ENCODE results near the gene TUBB4B.
"Not testable (repeated sequence)": the region's sequence is repeated elsewhere in the genome, so short reads cannot be mapped to it uniquely, and the experiment has no call there.

TUBB4B gene

GRCh38 chr9:137237759-137238726, 3.0 kb upstream of the TUBB4B start:
- DNase-seq: no peak

DNA sequence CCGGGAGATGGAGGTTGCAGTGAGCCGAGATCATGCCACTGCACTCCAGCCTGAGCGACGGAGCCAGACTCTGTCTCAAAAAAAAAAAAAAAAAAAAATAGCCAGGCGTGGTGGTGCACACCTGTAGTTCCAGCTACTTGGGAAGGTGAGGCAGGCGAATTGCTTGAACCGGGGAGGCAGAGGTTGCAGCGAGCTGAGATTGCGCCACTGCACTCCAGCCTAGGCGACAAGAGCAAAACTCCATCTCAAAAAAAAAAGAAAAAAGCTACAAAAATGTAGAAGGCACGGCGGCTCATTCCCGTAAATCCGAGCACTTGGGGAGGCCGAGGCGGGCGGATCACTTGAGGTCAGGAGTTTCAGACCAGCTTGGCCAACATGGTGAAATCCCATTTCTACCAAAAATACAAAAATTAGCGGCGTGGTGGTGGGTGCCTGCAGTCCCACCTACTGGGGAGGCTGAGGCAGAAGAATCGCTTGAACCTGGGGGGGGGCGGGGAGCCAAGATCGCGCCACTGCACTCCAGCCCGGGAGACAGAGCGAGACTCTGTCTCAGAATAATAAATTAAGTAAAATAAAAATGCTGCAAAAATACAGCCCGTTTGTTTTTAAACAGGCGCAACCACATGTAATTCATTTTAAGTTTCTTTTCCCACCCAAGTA, 1.4 kb upstream of the TUBB4B start:
- DNase-seq: not testable (repeated sequence)

DNA sequence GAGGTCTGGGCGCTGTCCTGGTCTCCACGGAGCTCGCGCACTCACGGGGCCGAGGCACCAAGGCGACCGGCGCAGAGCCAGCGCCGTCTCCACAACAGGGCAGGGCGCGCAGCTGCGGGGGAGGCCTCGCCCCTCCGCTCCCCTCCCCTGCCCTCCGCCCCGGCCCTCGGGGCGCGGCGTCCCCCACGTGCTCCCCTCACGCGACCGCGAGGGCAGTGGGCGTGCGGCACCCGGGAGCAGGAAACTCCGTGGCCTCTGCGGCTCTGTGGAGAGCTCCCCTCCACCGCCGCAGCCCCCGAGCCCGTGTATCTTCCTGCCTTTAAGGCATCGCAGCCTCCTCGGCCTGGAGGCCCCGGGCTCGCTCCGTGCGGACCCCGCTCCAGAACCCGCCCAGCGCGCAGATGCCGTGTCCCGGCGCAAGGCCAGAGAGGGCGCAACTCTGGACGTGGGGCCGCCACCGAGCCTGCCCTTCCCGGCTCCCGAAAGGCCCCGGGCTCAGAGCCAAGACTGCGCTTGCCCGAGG, 708 bp upstream of the TUBB4B start:
- peak; percentile 81 for DNase-seq

DNA sequence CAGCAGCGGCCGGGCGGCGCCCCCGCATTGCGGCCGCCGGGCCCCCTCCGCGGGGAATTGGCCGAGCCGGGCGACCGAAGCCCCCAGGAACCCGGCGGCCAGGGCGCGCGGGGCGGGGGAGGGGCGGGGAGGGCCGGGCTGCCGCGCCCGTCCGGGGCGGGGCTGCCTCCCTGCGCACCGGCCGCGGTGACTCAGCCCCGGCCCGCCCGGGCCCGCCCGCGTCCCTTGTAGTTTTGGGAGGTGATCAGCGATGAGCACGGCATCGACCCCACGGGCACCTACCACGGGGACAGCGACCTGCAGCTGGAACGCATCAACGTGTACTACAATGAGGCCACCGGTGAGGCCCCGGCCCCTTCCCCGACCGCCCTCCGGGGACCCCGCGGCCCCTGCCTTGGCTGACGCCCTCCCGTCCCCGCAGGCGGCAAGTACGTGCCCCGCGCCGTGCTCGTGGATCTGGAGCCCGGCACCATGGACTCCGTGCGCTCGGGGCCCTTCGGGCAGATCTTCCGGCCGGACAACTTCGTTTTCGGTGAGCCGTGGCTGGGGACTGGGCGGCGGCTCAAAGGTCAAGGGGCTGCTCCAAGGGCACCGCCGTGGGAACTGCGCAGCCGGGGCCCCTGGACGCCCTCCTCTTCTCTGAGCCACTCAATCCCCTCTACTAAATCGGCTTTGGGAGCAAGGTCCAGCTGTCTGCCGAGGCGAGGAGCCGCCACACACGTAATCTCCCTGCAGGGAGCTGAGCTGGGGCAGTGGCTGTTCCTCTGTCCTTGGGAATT, 592 bp downstream of the TUBB4B start:
- no peak for DNase-seq

GRCh38 chr9:137242269-137243203, 1.4 kb downstream of the TUBB4B start:
- DNase-seq: no peak

DNA sequence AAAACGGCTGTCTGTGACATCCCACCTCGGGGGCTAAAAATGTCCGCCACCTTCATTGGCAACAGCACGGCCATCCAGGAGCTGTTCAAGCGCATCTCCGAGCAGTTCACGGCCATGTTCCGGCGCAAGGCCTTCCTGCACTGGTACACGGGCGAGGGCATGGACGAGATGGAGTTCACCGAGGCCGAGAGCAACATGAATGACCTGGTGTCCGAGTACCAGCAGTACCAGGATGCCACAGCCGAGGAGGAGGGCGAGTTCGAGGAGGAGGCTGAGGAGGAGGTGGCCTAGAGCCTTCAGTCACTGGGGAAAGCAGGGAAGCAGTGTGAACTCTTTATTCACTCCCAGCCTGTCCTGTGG, 2.2 kb downstream of the TUBB4B start:
- not testable (repeated sequence) for DNase-seq

- DNase-seq: no peak
Measured at GRCh38 chr9:137243626-137244485, 2.8 kb downstream of the TUBB4B start.

GRCh38 chr9:137244486-137245449, 3.7 kb downstream of the TUBB4B start:
- DNase-seq: no peak

- DNase-seq: no peak
Measured at GRCh38 chr9:137245450-137246421, 4.6 kb downstream of the TUBB4B start.

DNA sequence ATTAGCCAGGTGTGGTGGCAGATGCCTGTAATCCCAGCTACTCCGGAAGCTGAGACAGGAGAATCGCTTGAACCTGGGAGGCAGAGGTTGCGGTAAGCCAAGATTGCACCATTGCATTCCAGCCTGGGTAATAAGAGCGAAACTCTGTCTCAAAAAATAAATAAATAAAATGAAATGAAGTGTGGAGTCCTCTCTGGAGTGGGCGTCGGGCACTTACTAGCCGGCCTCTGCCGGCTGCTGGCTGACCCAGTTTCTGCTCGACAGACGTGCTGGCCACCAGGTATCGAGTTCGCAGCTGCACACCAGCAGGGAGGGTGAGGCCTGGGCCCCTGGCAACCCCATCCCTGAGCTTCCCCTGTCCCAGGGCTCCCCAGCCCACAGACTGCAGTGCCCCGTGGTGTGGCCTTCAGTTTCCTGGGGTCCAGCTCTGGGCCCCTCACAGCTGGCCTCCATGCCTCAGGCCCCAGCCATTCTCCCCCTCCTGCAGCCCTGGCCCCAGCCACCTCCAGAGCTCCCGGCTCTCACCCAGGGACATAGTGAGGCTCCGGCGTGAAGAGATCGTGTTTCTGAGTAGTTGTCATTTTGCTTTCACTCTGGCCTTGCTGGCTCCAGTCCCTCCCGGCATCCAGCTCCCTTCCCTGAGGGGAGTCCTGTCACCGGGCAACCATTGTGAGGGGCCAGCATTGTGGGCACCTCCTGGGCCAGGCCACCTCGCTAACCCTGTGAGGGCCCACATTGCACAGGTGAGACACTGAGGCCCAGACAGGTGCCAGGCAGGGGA, 6.2 kb downstream of the TUBB4B start:
- no peak for DNase-seq

GRCh38 chr9:137247916-137248175, 6.8 kb downstream of the TUBB4B start:
- DNase-seq: no peak

DNA sequence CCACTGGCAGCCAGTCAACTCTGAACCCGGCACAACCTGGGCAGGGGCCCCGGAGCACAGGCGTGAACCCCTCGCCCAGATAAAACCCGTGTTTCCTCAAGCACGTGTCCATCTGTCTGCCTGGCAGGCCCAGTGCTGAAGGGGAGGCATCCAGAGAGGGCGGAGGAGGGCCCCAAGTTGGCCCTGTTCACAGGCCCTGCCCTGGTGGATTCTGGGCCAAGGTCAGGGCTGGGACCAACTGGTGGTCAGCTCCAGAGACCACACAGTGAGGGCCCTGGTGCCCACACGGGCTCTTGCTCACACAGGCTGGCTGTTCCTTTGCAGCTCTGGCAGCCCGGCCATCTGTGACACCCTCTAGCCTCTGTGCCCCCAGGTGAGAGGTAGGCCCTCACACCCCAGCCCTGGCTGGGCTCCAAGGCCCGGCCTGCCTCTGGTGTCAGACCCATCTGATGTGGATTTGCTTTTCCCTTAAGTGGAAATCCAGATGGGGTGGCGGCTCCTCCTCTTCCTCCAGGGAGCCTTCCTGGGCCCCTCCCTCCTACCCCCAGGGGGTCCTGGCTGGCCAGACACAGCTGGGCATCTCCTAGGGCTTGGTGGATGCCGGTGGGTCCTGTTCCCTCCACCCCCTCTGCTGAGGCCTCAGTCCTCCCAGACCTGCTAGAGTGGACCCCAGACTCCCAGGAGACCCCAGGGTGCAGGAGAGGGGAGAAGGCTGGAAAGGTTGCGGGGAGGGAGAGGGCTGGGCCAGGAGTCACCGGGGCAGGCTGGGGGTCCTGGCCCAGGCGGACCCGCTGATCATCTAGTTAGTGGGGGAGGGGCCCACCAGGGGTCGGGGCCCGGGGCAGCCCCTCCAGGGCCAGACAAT, 9.5 kb downstream of the TUBB4B start:
- no peak for DNase-seq

DNA sequence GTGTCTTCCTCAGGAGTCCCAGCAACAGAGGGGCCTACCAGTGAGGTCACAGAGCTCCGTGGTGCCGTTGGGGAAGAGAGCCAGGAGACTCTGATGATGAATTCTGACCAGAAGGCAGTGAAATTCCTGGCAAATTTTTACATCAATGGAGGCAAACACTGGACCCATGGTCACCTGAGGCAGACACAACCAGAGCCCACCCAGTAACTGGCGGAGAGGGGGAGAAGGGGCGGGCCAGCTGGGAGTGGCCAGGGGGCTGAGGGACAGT, 10.0 kb downstream of the TUBB4B start, which contains the start of gene STPG3:
STPG3 (plus strand) TSS at position 93 of the 268 bp plus-strand sequence; CDS start at position 94, 1 bp downstream.
- DNase-seq: no peak

- no peak for DNase-seq
Measured at GRCh38 chr9:137251490-137252268, 10.6 kb downstream of the TUBB4B start.

GRCh38 chr9:137252555-137253506, 11.7 kb downstream of the TUBB4B start:
- DNase-seq: no peak

Data from KG1 (cell line).